HepG2 (cell line): ENCODE measurements around the gene ACADVL. TPM values are rescaled to one million over a fixed set of nuclear protein-coding genes. Genes with fewer than 3 reads are reported as not detected.
A peak's percentile ranks its signal among the peaks of the same experiment; 100 is the strongest.

Source experiments
- ATAC-seq: fragments of 200-7000 bp; cut with Tn5 transposase; 3 replicates; pipeline ENCODE4 v1.9.1; 2020; ENCODE audit warnings: mild to moderate bottlenecking, moderate library complexity
- Bru-seq: library from RNA; stranded (reverse); fragments of 400-500 nt; gene quantifications from one replicate; lab custom pipeline; 2021; lab: Mats Ljungman, UMichigan
- BruChase-seq, 2 experiments: library from RNA; stranded (reverse); fragments of 400-500 nt; gene quantifications; one replicate each; lab custom pipeline; 2021; lab: Mats Ljungman, UMichigan
- BruUV-seq: library from RNA; stranded (reverse); fragments of 400-500 nt; replicated peaks from 2 replicates; lab custom pipeline; 2021; lab: Mats Ljungman, UMichigan
- CTCF ChIA-PET: fragments of 300-600 bp; formaldehyde crosslinking; extraction: SDS; loops from one replicate; lab custom pipeline; 2021; ENCODE audit warnings: low total read pairs, inconsistent platforms, low intra/inter-chr PET ratio; lab: Yijun Ruan, JAX
- POLR2A ChIA-PET: fragments of 350-600 bp; sonication (Branson Sonifier 250); formaldehyde crosslinking; loops from one replicate; lab custom pipeline; 2020; ENCODE audit warnings: antibody characterized with exemption, inconsistent platforms; lab: Yijun Ruan, JAX
- DNase-seq: peaks from one replicate; pipeline ENCODE4 v3.0.0-alpha.2; 2015; ENCODE audit warnings: low spot score
- FAIRE-seq: peaks from 3 replicates; lab custom pipeline; 2011; peaks lifted over from hg19 to GRCh38; lab: Jason Lieb, UNC
- H2AFZ ChIP-seq: one replicate; pipeline ENCODE4 v1.6.1; 2011; ENCODE audit warnings: low read length, inconsistent platforms
- H3K27ac ChIP-seq: fragments of 300-600 bp; 3 replicates; pipeline ENCODE4 v1.8.0; 2011; ENCODE audit warnings: mixed run types, mild to moderate bottlenecking, mixed read lengths, low read length, inconsistent platforms; ENCODE audit not compliant: insufficient read depth; ENCODE audit errors: extremely low read length
- H3K27me3 ChIP-seq, 2 experiments: fragments of 200-600 bp in 1 of 2; 2 replicates in 1 of 2; 3 replicates in 1 of 2; pipeline versions ENCODE4 v1.6.0 to v1.8.0; 2011; ENCODE audit warnings: low read length in 2 of 2, mild to moderate bottlenecking in 2 of 2, moderate library complexity in 2 of 2, inconsistent platforms in 1 of 2; ENCODE audit not compliant: insufficient read depth in 2 of 2, control insufficient read depth in 1 of 2
- H3K36me3 ChIP-seq, 2 experiments: fragments of 200-600 bp in 1 of 2; replicated peaks in 1 of 2; 2 replicates in 1 of 2; 3 replicates in 1 of 2; pipeline versions ENCODE4 v1.5.1 to v1.8.0; 2011; ENCODE audit warnings: low read length in 2 of 2, inconsistent platforms in 1 of 2; ENCODE audit not compliant: insufficient read depth in 2 of 2, control insufficient read depth in 1 of 2
- H3K4me1 ChIP-seq: 2 replicates; pipeline ENCODE4 v1.5.1; 2012; ENCODE audit warnings: low read length, inconsistent platforms; ENCODE audit not compliant: insufficient read depth
- H3K4me2 ChIP-seq: 2 replicates; pipeline ENCODE4 v1.6.0; 2011; ENCODE audit warnings: low read depth, low read length, inconsistent platforms
- H3K4me3 ChIP-seq, 3 experiments: fragments of 200-600 bp in 1 of 3; sonication (generic), shearing (Covaris generic) in 1 of 3; replicated peaks in 1 of 3; 2 replicates each; pipeline ENCODE4 v1.5.1; 2011 to 2016; ENCODE audit warnings: low read length in 3 of 3, inconsistent platforms in 2 of 3, low read depth in 2 of 3, mild to moderate bottlenecking in 2 of 3, control low read depth in 1 of 3, mixed read lengths in 1 of 3; ENCODE audit not compliant: insufficient read depth in 1 of 3
- H3K79me2 ChIP-seq: one replicate; pipeline ENCODE4 v1.6.1; 2011; ENCODE audit warnings: low read length, inconsistent platforms; ENCODE audit not compliant: insufficient read depth
- H3K9ac ChIP-seq: 2 replicates; pipeline ENCODE4 v1.6.0; 2011; ENCODE audit warnings: mild to moderate bottlenecking, low read depth, low read length, inconsistent platforms; ENCODE audit not compliant: insufficient read depth
- H3K9me3 ChIP-seq: 2 replicates; pipeline ENCODE4 v1.5.1; 2012; ENCODE audit warnings: mild to moderate bottlenecking, low read length
- H4K20me1 ChIP-seq: 2 replicates; pipeline ENCODE4 v1.6.0; 2011; ENCODE audit warnings: inconsistent platforms, mild to moderate bottlenecking, low read length, moderate library complexity; ENCODE audit not compliant: insufficient read depth
- SAFB2 ChIP-seq: sonication (generic); formaldehyde crosslinking; IDR thresholded peaks from 2 replicates; pipeline ENCODE4 v1.5.1; 2020; ENCODE audit warnings: missing genetic modification reagents, low read depth, mild to moderate bottlenecking, borderline replicate concordance
- SMAD3 ChIP-seq: sonication (generic); formaldehyde crosslinking; IDR thresholded peaks from 2 replicates; pipeline ENCODE4 v1.4.0; 2020; ENCODE audit warnings: missing genetic modification reagents
- TFE3 ChIP-seq: IDR thresholded peaks from 2 replicates; pipeline ENCODE4 v1.6.1; 2016
- ZHX1 ChIP-seq: sonication (generic); formaldehyde crosslinking; IDR thresholded peaks from 2 replicates; pipeline ENCODE4 v1.8.1; 2022; ENCODE audit warnings: low read depth, mild to moderate bottlenecking, missing genetic modification reagents
- ZMAT5 ChIP-seq: sonication (generic); formaldehyde crosslinking; IDR thresholded peaks from 2 replicates; pipeline ENCODE4 v1.5.0; 2020; ENCODE audit warnings: mild to moderate bottlenecking, low read depth, missing genetic modification reagents, borderline replicate concordance
- ZNF235 ChIP-seq: sonication (generic); formaldehyde crosslinking; IDR thresholded peaks from 2 replicates; pipeline ENCODE4 v1.8.1; 2023; ENCODE audit warnings: mild to moderate bottlenecking, missing genetic modification reagents, borderline replicate concordance
- ZNF343 ChIP-seq: sonication (generic); formaldehyde crosslinking; IDR thresholded peaks from 2 replicates; pipeline ENCODE4 v1.4.0; 2020; ENCODE audit warnings: mild to moderate bottlenecking, missing genetic modification reagents
- ZNF501 ChIP-seq: sonication (generic); formaldehyde crosslinking; IDR thresholded peaks from 2 replicates; pipeline ENCODE4 v1.5.1; 2020; ENCODE audit warnings: mild to moderate bottlenecking, moderate library complexity, missing genetic modification reagents
- ZNF644 ChIP-seq: IDR thresholded peaks from 2 replicates; pipeline ENCODE4 v1.6.1; 2016; ENCODE audit warnings: low read depth
- ZNF782 ChIP-seq: sonication (generic); formaldehyde crosslinking; IDR thresholded peaks from 2 replicates; pipeline ENCODE4 v1.4.0; 2020; ENCODE audit warnings: missing genetic modification reagents, mild to moderate bottlenecking, borderline replicate concordance
- WGBS: methylation state at CpG from one replicate; pipeline ENCODE4 v1.1.6; 2017; ENCODE audit warnings: low lambda C conversion rate; 5-methylcytosine and 5-hydroxymethylcytosine counted together
- in situ Hi-C: cut with HindIII; loops from 2 replicates; pipeline ENCODE4 v1.10.0; 2017; ENCODE audit warnings: low pct_unique_long_range_greater_than_20kb; ENCODE audit not compliant: extremely low pct_ligation_motif_present
- intact Hi-C: fragments of 100-400 bp; cut with micrococcal nuclease; formaldehyde crosslinking; loops from one replicate; pipeline ENCODE4 v1.10.0; 2022; ENCODE audit not compliant: unreplicated experiment
- long read RNA-seq, 2 experiments: library from RNA in 1 of 2; library from polyadenylated mRNA in 1 of 2; stranded (forward) in 1 of 2; unstranded in 1 of 2; transcript quantifications; one replicate each; pipeline ENCODE4 v2.0.0, GENCODE V29; 2019 to 2022
- polyA minus RNA-seq, 3 experiments: library from RNA; depleted of rRNA, polyadenylated mRNA; stranded (reverse); fragments of >200 nt; gene quantifications; 2 replicates each; pipeline ENCODE4 v1.2.3, GENCODE V29; 2011; ENCODE audit warnings: low replicate concordance in 1 of 3
- polyA plus RNA-seq, 8 experiments: library from polyadenylated mRNA; depleted of rRNA in 3 of 8; stranded (reverse) in 7 of 8; unstranded in 1 of 8; fragments of >200 nt; fragmentation: Illumina TruSeq in 4 of 8; extraction: Trizol in 4 of 8; gene quantifications; 2 replicates each; pipeline versions ENCODE4 v1.2.1 to v1.2.3, GENCODE V29; 2011 to 2016; ENCODE audit warnings: low read depth in 4 of 8, missing spikeins in 1 of 8, mixed read lengths in 1 of 8; ENCODE audit not compliant: insufficient read depth in 1 of 8
- total RNA-seq, 5 experiments: library from RNA; depleted of rRNA; stranded (reverse); fragments of >200 nt; fragmentation: Illumina TruSeq; extraction: Trizol; gene quantifications; 2 replicates each; pipeline ENCODE4 v1.2.3, GENCODE V29; 2016; ENCODE audit warnings: low read depth in 1 of 5

Gene ACADVL
- total RNA-seq (2016; rRNA removed; fragmentation: Illumina TruSeq; extraction: Trizol) (106 and 219 TPM in 2 replicates), polyA plus RNA-seq (2011; rRNA removed) (412 and 521 TPM in 2 replicates), polyA minus RNA-seq (2011; rRNA and poly(A)+ RNA removed; ENCODE audit: low replicate concordance) (253 and 530 TPM in 2 replicates), Bru-seq, nascent RNA (percentile 82 among the genes with signal in this experiment), BruChase-seq, experiment 1, labeled RNA remaining after a 6-hour chase (percentile 97 among the genes with signal in this experiment), BruChase-seq, experiment 2, labeled RNA remaining after a 2-hour chase (percentile 93 among the genes with signal in this experiment)
- total RNA-seq (2016; cell fraction: cytosol; rRNA removed; fragmentation: Illumina TruSeq; extraction: Trizol; ENCODE audit: low read depth), result 29.7 and 32.3 TPM in 2 replicates
- 112 and 237 TPM in 2 replicates for total RNA-seq (2016; cell fraction: insoluble cytoplasmic fraction; rRNA removed; fragmentation: Illumina TruSeq; extraction: Trizol)
- total RNA-seq (2016; cell fraction: membrane; rRNA removed; fragmentation: Illumina TruSeq; extraction: Trizol), result 44.6 and 53.4 TPM in 2 replicates
- 207 and 230 TPM in 2 replicates for total RNA-seq (2016; cell fraction: nucleus; rRNA removed; fragmentation: Illumina TruSeq; extraction: Trizol)
- polyA plus RNA-seq (2011; cell fraction: cytosol; rRNA removed), result 135 and 196 TPM in 2 replicates
- 5,199 and 5,548 TPM in 2 replicates for polyA plus RNA-seq (2011; cell fraction: nucleus; rRNA removed)
- 315 and 441 TPM in 2 replicates for polyA plus RNA-seq (2012)
- 17.9 and 19.9 TPM in 2 replicates for polyA plus RNA-seq (2016; cell fraction: cytosol; fragmentation: Illumina TruSeq; extraction: Trizol; ENCODE audit: low read depth)
- 93.8 and 107 TPM in 2 replicates for polyA plus RNA-seq (2016; cell fraction: insoluble cytoplasmic fraction; fragmentation: Illumina TruSeq; extraction: Trizol; ENCODE audit: low read depth)
- 31.9 and 34.8 TPM in 2 replicates for polyA plus RNA-seq (2016; cell fraction: membrane; fragmentation: Illumina TruSeq; extraction: Trizol; ENCODE audit: low read depth)
- 578 and 583 TPM in 2 replicates for polyA plus RNA-seq (2016; cell fraction: nucleus; fragmentation: Illumina TruSeq; extraction: Trizol; ENCODE audit: insufficient read depth, low read depth)
- polyA minus RNA-seq (2011; cell fraction: cytosol; rRNA and poly(A)+ RNA removed), result 79.8 and 87.7 TPM in 2 replicates
- 354 and 373 TPM in 2 replicates for polyA minus RNA-seq (2011; cell fraction: nucleus; rRNA and poly(A)+ RNA removed)
- long read RNA-seq, experiment 1, transcript ACADVL-203 (20 exons, 2,323 nt), result major isoform, 97 of 161 reads
- long read RNA-seq, experiment 1, transcript ACADVL-201 (19 exons, 2,352 nt), result minor isoform, 18 of 161 reads
- long read RNA-seq, experiment 1, partial matches to known transcripts, result 20 of 161 reads
- long read RNA-seq, experiment 1, other reads (novel, unspliced or antisense), result 20 of 161 reads
- long read RNA-seq, experiment 2, transcript ACADVL-201 (19 exons, 2,352 nt), result minor isoform, 30 of 331 reads
- long read RNA-seq, experiment 2, transcript ACADVL-203 (20 exons, 2,323 nt), result major isoform, 144 of 331 reads
- long read RNA-seq, experiment 2, partial matches to known transcripts, result 88 of 331 reads
- long read RNA-seq, experiment 2, other reads (novel, unspliced or antisense), result 62 of 331 reads

GRCh38 chr17:7219812-7220592 is at the start of gene ACADVL, which contains the start of gene DLG4:
Gene ACADVL, plus strand, starts transcription at chr17:7219938. Its CDS starts 47 bp downstream, at chr17:7219985.
Gene DLG4, minus strand, starts transcription at chr17:7219836.
- POLR2A ChIA-PET, result interaction anchor here (0.8 to 6.8 kb wide), 23 partner anchors 10 to 184 kb away, joined by 3 to 140 read pairs (median 8); partner anchors contain the start of genes ASGR1, ASGR2, CTDNEP1 and DVL2
- peaks cover 14% of the 10 kb centered on the region for H3K79me2 ChIP-seq
- peaks cover 10% of the 10 kb centered on the region; the same call in 1 of the 2 replicates for H4K20me1 ChIP-seq
- CTCF ChIA-PET, result interaction anchor here (0.6 kb wide), 1 partner anchor 76 kb away, joined by 4 read pairs; no protein-coding TSS in a partner anchor
- H3K4me2 ChIP-seq, result peak within 1 kb of the TSS; percentile 99
- ATAC-seq (peak; percentile 85), FAIRE-seq (peak; percentile 77), DNase-seq (peak; percentile 75)
- no peaks in the 10 kb centered on the region for H3K9me3 ChIP-seq
- peak within 1 kb of the TSS; percentile 96 for H3K27ac ChIP-seq
- in situ Hi-C loops (loop anchor here (5.0 kb wide), 1 partner anchor 43 kb away; the partner anchor contains the start of gene ASGR1), intact Hi-C loops (no loop called here)
- peak within 1 kb of the TSS; percentile 68 for H2AFZ ChIP-seq
- H3K9ac ChIP-seq, result peak within 1 kb of the TSS; percentile 90
- no CpG with 5 or more reads among the region's 63 CpGs for WGBS
- TSS peak; percentile 56 for BruUV-seq
- peak within 1 kb of the TSS; percentile 73 to 93 (median 90) for H3K4me3 ChIP-seq
- H3K36me3 ChIP-seq, result peaks cover 8 to 39% of the 10 kb centered on the region in 2 experiments; a peak in 4 of 5 replicates
- peaks cover 62% of the 10 kb centered on the region for H3K4me1 ChIP-seq
- H3K27me3 ChIP-seq, result peaks cover 0 to 4% of the 10 kb centered on the region in 2 experiments; a peak in 2 of 5 replicates
- no peak for TF ChIP-seq ZNF501 (CRISPR knock-in tag)
- TF ChIP-seq ZNF782 (CRISPR knock-in tag), result 0 out of 2 replicates have a peak, but pooled peaks have one; percentile 30
- peak; percentile 94 for TF ChIP-seq SAFB2
- peak; percentile 42; the same call in 1 of the 2 replicates for TF ChIP-seq ZNF343
- 0 out of 2 replicates have a peak, but pooled peaks have one; percentile 35 for TF ChIP-seq SMAD3
- 0 out of 2 replicates have a peak, but pooled peaks have one; percentile 70 for TF ChIP-seq ZNF235 (CRISPR knock-in tag)
- TF ChIP-seq ZMAT5, result no peak
- TF ChIP-seq ZHX1 (CRISPR knock-in tag), result no peak; the same call in 1 of the 2 replicates
- peak; percentile 66; the same call in 1 of the 2 replicates for TF ChIP-seq TFE3 (CRISPR knock-in tag)
- no peak for TF ChIP-seq ZNF644
